CD4-positive, alpha-beta memory T cell (primary cell): ENCODE data around the gene STEEP1. TPM values are rescaled to one million over a fixed set of nuclear protein-coding genes. Genes with fewer than 3 reads are reported as not detected.
"Not testable (repeated sequence)": the region's sequence is repeated elsewhere in the genome, so short reads cannot be mapped to it uniquely, and the experiment has no call there.

Experiments
- CTCF ChIA-PET: fragments of 350-600 bp; sonication (Branson Sonifier 250); formaldehyde crosslinking; loops from one replicate; lab custom pipeline; 2021; ENCODE audit warnings: inconsistent platforms; ENCODE audit not compliant: partially characterized antibody; lab: Charles Lee
- POLR2A ChIA-PET: fragments of 350-600 bp; sonication (Branson Sonifier 250); formaldehyde crosslinking; loops from one replicate; lab custom pipeline; 2021; ENCODE audit not compliant: partially characterized antibody; lab: Charles Lee
- DNase-seq, 5 donors: peaks; one replicate each; pipeline versions ENCODE4 v3.0.0 to v3.0.0-alpha.2; 2020 to 2022; ENCODE audit warnings: mixed read lengths in 1 of 5
- H3K27ac ChIP-seq: one replicate; pipeline ENCODE4 v1.7.0; 2013; ENCODE audit warnings: low read depth, low read length
- H3K27me3 ChIP-seq: 2 replicates; pipeline ENCODE4 v1.7.0; 2013; ENCODE audit warnings: mild to moderate bottlenecking, low read length, moderate library complexity; ENCODE audit not compliant: insufficient read depth
- H3K36me3 ChIP-seq: 2 replicates; pipeline ENCODE4 v1.7.0; 2013; ENCODE audit warnings: mild to moderate bottlenecking, low read length, moderate library complexity; ENCODE audit not compliant: insufficient read depth
- H3K4me1 ChIP-seq: 2 replicates; pipeline ENCODE4 v1.7.0; 2013; ENCODE audit warnings: mild to moderate bottlenecking, low read length, moderate library complexity; ENCODE audit not compliant: insufficient read depth
- H3K4me3 ChIP-seq, 2 donors: one replicate each; pipeline ENCODE4 v1.7.0; 2013; ENCODE audit warnings: low read length in 2 of 2, mild to moderate bottlenecking in 1 of 2
- H3K9me3 ChIP-seq, 2 donors: one replicate each; pipeline ENCODE4 v1.7.0; 2013; ENCODE audit warnings: low read length in 2 of 2, control low read depth in 1 of 2; ENCODE audit not compliant: control insufficient read depth in 1 of 2
- H3K27ac Mint-ChIP-seq, 7 donors: one replicate each; pipeline ENCODE4 v1.8.0; 2020 to 2021; ENCODE audit warnings: mixed read lengths in 7 of 7, mild to moderate bottlenecking in 6 of 7, inconsistent platforms in 3 of 7, moderate library complexity in 3 of 7
- H3K27me3 Mint-ChIP-seq, 2 donors: one replicate each; pipeline ENCODE4 v1.8.0; 2020 to 2021; ENCODE audit warnings: mixed read lengths in 2 of 2
- H3K36me3 Mint-ChIP-seq, 2 donors: one replicate each; pipeline ENCODE4 v1.8.0; 2020 to 2021; ENCODE audit warnings: mixed read lengths in 2 of 2, inconsistent platforms in 1 of 2, mild to moderate bottlenecking in 1 of 2
- H3K4me1 Mint-ChIP-seq, 4 donors: one replicate each; pipeline ENCODE4 v1.8.0; 2020 to 2021; ENCODE audit warnings: mixed read lengths in 4 of 4, mild to moderate bottlenecking in 1 of 4
- H3K4me3 Mint-ChIP-seq, 8 donors: one replicate each; pipeline ENCODE4 v1.8.0; 2020 to 2021; ENCODE audit warnings: mixed read lengths in 8 of 8, mild to moderate bottlenecking in 7 of 8, moderate library complexity in 6 of 8, inconsistent platforms in 3 of 8
- H3K9me3 Mint-ChIP-seq, 8 donors: one replicate each; pipeline ENCODE4 v1.8.0; 2020 to 2021; ENCODE audit warnings: mixed read lengths in 8 of 8, mild to moderate bottlenecking in 5 of 8, inconsistent platforms in 3 of 8, moderate library complexity in 1 of 8
- intact Hi-C: fragments of 100-400 bp; cut with micrococcal nuclease; formaldehyde crosslinking; loops from one replicate; pipeline ENCODE4 v1.15.1; 2023
- polyA plus RNA-seq, 2 donors: library from polyadenylated mRNA; unstranded; fragments of 300-500 nt; fragmentation: Illumina TruSeq; gene quantifications; one replicate each; pipeline ENCODE4 v1.2.3, GENCODE V29; 2021
- total RNA-seq, 2 experiments: library from RNA; stranded (reverse); gene quantifications; one replicate each; pipeline ENCODE4 v1.2.3, GENCODE V29; 2021

The STEEP1 gene
- total and polyA plus RNA-seq, 4 experiments from 2014 or later = 6.3 to 22.9 (median 19.3) TPM

DNA sequence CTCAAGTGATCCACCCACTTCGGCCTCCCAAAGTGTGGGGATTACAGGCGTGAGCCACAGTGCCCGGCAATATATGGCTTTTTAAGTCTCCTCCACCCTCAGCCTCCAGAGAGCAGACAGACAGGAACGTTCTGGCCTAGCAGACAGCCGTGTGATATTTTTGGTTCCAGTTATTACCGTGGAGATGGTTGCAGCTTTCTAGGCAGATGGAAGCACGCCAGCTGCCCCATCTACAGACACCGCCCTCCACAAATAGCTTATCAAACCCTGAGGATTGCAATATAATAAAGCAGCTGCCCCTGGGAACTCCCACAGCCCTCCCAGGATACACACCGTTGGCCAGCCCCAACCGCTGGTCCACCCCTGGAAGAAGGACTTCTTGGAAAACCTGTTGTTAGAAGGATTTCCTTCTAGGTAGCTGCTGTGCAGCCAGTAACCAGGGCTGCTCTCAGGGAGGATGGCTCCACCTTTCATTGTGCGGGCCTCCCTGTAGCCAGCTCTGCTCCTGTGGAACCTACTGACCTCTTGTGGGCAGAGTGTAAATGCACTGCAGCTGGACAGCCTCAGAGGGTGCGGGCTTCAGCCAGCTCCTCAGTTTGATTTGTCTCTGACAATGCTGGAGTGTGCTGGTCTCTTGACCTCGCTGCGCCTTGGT, 52.9 kb downstream of the STEEP1 start:
- Mint-ChIP-seq H3K4me3 (no peak overlapping the region), H3K9me3 (no peaks in the 10 kb centered on the region), H3K36me3 (no peaks in the 10 kb centered on the region), H3K27ac (no peak overlapping the region), H3K4me1 (peaks cover 2 to 5% (median 4%) of the 10 kb centered on the region in 4 donors), H3K27me3 (no peaks in the 10 kb centered on the region)
- no peaks in the 10 kb centered on the region for H3K9me3 ChIP-seq
- H3K4me3 ChIP-seq = no peak overlapping the region
- ChIA-PET POLR2A (no interaction called here), CTCF (interaction anchor here (0.7 to 1.7 kb wide), 3 partner anchors 23 to 375 kb away, joined by 3 to 11 read pairs (median 4); no protein-coding TSS in a partner anchor)
- no peaks in the 10 kb centered on the region for H3K27me3 ChIP-seq
- no peaks in the 10 kb centered on the region for H3K36me3 ChIP-seq
- DNase-seq = peak in 2 of 5 donors; percentile 8 to 9
- intact Hi-C loops = no loop called here
- no peak overlapping the region for H3K27ac ChIP-seq
- H3K4me1 ChIP-seq = no peaks in the 10 kb centered on the region

DNA sequence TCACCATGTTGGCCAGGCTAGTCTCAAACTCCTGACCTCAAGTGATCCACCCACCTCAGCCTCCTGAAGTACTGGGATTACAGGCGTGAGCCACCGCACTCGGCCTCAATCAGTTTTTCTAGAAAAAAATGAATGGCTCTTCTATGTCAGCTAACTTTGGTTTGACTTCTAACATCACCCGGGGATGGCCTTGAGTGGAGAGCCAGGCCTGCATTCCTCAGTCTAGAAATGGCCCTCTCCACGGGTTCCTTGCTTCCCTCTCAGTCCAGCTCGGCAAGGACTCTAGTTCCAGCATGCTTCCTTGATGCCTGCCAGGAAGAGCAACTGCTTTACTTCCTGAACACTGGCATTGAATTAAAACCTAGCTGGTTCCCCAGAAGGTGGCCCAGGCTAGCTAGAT, 58.0 kb downstream of the STEEP1 start:
- no peak overlapping the region for H3K27ac ChIP-seq
- no peak for DNase-seq
- H3K4me3 ChIP-seq = no peak overlapping the region
- H3K27ac Mint-ChIP-seq = no peak overlapping the region
- no peaks in the 10 kb centered on the region for H3K9me3 Mint-ChIP-seq
- H3K4me1 Mint-ChIP-seq = peaks cover 2 to 9% (median 8%) of the 10 kb centered on the region in 4 donors
- H3K27me3 ChIP-seq = no peaks in the 10 kb centered on the region
- H3K4me3 Mint-ChIP-seq = no peak overlapping the region
- CTCF ChIA-PET = no interaction called here
- H3K36me3 Mint-ChIP-seq = no peaks in the 10 kb centered on the region
- no peaks in the 10 kb centered on the region for H3K36me3 ChIP-seq
- POLR2A ChIA-PET = no interaction called here
- intact Hi-C loops = no loop called here
- H3K27me3 Mint-ChIP-seq = no peaks in the 10 kb centered on the region
- no peaks in the 10 kb centered on the region for H3K9me3 ChIP-seq
- H3K4me1 ChIP-seq = peaks cover 11% of the 10 kb centered on the region

DNA sequence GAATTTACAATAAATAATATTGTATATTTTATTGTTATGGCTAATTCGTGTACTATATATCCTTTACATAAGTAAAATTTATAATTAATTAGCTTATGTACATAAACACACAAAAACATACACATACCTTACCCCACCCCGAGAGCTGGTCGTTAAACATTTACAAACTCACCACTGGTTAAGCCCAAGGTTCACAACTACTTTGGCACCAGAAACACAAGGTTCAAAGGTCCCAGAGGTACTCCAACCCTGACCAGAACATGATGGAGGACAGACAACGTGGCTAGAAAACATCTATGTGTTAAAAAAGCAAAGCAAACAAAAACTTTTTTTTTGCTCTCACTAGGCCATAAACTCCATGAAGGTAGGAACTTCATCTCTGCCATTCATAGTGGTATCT, 59.3 kb downstream of the STEEP1 start:
- H3K27me3 ChIP-seq = no peaks in the 10 kb centered on the region
- Mint-ChIP-seq H3K27me3 (no peaks in the 10 kb centered on the region), H3K9me3 (no peaks in the 10 kb centered on the region), H3K4me1 (peaks cover 3 to 17% (median 13%) of the 10 kb centered on the region in 4 donors), H3K27ac (no peak overlapping the region), H3K36me3 (no peaks in the 10 kb centered on the region), H3K4me3 (no peak overlapping the region)
- intact Hi-C loops = no loop called here
- no peak for DNase-seq
- peaks cover 19% of the 10 kb centered on the region for H3K4me1 ChIP-seq
- no peak overlapping the region for H3K4me3 ChIP-seq
- no peak overlapping the region for H3K27ac ChIP-seq
- no peaks in the 10 kb centered on the region for H3K36me3 ChIP-seq
- H3K9me3 ChIP-seq = no peaks in the 10 kb centered on the region
- POLR2A ChIA-PET = no interaction called here
- CTCF ChIA-PET = interaction anchor here (0.9 kb wide), 1 partner anchor 10 kb away, joined by 3 read pairs; no protein-coding TSS in a partner anchor

DNA sequence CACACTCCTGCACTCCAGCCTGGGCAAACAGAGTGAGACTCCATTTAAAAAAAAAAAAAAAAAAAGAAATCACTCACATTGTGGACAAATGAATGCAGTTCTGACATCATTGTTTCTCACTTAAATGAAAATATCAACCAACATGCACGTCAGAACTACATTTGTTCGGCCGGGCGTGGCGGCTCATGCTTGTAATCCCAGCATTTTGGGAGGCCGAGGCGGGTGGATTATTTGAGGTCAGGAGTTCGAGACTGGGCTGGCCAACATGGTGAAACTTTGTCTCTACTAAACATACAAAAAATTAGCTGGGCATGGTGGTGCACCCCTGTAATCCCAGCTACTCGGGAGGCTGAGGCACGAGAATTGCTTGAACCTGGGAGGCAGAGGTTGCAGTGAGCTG, 60.1 kb downstream of the STEEP1 start:
- H3K27ac ChIP-seq, H3K9me3 Mint-ChIP-seq, H3K27me3 Mint-ChIP-seq, H3K4me3 ChIP-seq, DNase-seq, intact Hi-C loops, POLR2A ChIA-PET, H3K36me3 ChIP-seq, H3K36me3 Mint-ChIP-seq, H3K9me3 ChIP-seq, H3K27ac Mint-ChIP-seq, H3K4me3 Mint-ChIP-seq, H3K27me3 ChIP-seq: not testable (repeated sequence)
- H3K4me1 Mint-ChIP-seq = peaks cover 3 to 17% (median 13%) of the 10 kb centered on the region in 4 donors
- CTCF ChIA-PET = interaction anchor here (0.7 to 0.9 kb wide), 2 partner anchors 11 to 16 kb away, joined by 3 read pairs; no protein-coding TSS in a partner anchor
- H3K4me1 ChIP-seq = peaks cover 19% of the 10 kb centered on the region

DNA sequence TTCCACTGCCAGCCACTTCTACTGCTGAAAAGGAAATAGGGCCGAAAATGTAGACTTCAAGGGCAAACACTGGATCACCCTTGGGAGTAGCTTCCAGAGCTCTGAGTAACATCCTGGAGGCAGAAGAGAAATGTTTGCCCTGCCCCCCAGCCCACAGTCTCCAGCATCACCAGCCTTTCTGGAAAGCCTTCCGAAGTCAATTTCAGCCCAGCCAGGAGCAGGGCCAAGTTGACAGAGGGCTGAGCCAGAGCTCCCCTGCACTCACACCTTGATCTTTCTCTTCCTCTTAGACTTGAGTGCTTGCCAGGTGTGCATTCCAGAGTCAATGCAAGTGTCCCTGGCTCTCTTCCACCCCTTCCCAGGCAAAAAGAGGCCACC, 61.7 kb downstream of the STEEP1 start:
- ChIA-PET CTCF (interaction anchor here (1.2 to 2.2 kb wide), 2 partner anchors 13 to 21 kb away, joined by 3 to 8 read pairs; no protein-coding TSS in a partner anchor), POLR2A (interaction anchor here (1.0 kb wide), 1 partner anchor 9 kb away, joined by 3 read pairs; no protein-coding TSS in a partner anchor)

DNA sequence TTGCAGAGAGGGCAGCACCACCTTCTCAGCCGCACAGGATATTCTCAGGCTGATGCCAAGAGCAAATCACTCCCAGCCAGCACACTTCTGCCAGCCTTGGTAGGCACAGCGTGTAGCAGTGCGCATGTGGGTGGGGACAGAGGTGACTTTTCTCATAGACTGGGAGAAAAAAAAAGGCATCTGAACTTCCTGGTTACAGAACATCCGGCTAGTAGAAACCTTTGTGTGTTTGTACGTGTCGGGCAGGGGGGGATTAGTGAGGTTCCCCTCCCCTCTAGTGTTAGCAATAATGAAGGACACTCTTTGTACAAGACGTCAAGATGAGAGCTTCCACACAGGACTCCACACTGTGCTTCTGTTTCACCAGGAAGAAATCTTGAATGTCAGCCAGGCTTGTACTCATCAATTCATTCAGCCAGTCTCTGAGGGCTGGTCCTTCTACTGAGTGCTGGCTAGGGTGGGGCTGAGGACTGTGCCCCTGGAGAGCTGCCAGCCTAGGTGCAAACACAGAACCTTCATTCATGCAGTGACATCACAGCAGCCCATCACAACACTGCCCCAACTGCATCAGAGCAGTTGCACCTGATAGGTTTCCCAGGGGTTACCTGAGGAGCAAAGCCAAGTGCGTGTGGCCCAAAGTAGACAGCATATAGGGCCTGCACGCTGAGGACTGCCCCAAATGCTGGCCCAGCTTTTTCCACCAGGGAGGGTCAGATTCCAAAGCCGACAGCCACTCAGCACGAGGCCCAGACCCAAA, 62.3 kb downstream of the STEEP1 start:
- H3K27me3 Mint-ChIP-seq = no peaks in the 10 kb centered on the region
- peaks cover 3 to 17% (median 13%) of the 10 kb centered on the region in 4 donors for H3K4me1 Mint-ChIP-seq
- ChIA-PET POLR2A (interaction anchor here (1.0 kb wide), 1 partner anchor 9 kb away, joined by 3 read pairs; no protein-coding TSS in a partner anchor), CTCF (interaction anchor here (1.2 to 2.2 kb wide), 2 partner anchors 12 to 21 kb away, joined by 3 to 8 read pairs; no protein-coding TSS in a partner anchor)
- peaks cover 19% of the 10 kb centered on the region for H3K4me1 ChIP-seq
- H3K27ac Mint-ChIP-seq = peak overlapping the region; percentile 70 to 94 (median 90)
- H3K4me3 Mint-ChIP-seq = peak overlapping the region in 6 of 8 donors; percentile 24 to 61 (median 55)
- no peaks in the 10 kb centered on the region for H3K27me3 ChIP-seq
- H3K9me3 Mint-ChIP-seq = peaks cover 0 to 2% (median 0%) of the 10 kb centered on the region in 8 donors
- no peaks in the 10 kb centered on the region for H3K36me3 ChIP-seq
- DNase-seq = peak; percentile 30 to 59 (median 48)
- H3K4me3 ChIP-seq = no peak overlapping the region
- no peaks in the 10 kb centered on the region for H3K36me3 Mint-ChIP-seq
- H3K9me3 ChIP-seq = no peaks in the 10 kb centered on the region
- intact Hi-C loops = no loop called here
- peak overlapping the region; percentile 31 for H3K27ac ChIP-seq

More for the DNA sequence above, 61.7 kb downstream of the STEEP1 start:
- no peak for DNase-seq
- intact Hi-C loops = no loop called here
- H3K27ac Mint-ChIP-seq = peak overlapping the region in 1 of 7 donors; percentile 94
- peaks cover 0 to 2% (median 0%) of the 10 kb centered on the region in 8 donors for H3K9me3 Mint-ChIP-seq
- H3K4me1 Mint-ChIP-seq = peaks cover 3 to 17% (median 13%) of the 10 kb centered on the region in 4 donors
- H3K36me3 Mint-ChIP-seq = no peaks in the 10 kb centered on the region
- H3K9me3 ChIP-seq = no peaks in the 10 kb centered on the region
- no peaks in the 10 kb centered on the region for H3K27me3 Mint-ChIP-seq
- H3K27ac ChIP-seq = no peak overlapping the region
- no peak overlapping the region for H3K4me3 ChIP-seq
- H3K4me1 ChIP-seq = peaks cover 19% of the 10 kb centered on the region
- H3K4me3 Mint-ChIP-seq = no peak overlapping the region
- H3K27me3 ChIP-seq = no peaks in the 10 kb centered on the region
- no peaks in the 10 kb centered on the region for H3K36me3 ChIP-seq
